Globus pallidus (tissue), 1 donor: ENCODE data around the gene UBE2R2.
"Not testable (repeated sequence)": the region's sequence is repeated elsewhere in the genome, so short reads cannot be mapped to it uniquely, and the experiment has no call there.

ENCODE experiments used
- DNase-seq: peaks from one replicate; pipeline ENCODE4 v3.0.0-alpha.2; 2015; ENCODE audit warnings: low spot score

Gene UBE2R2

GRCh38 chr9:33816327-33817252 is at the start of gene UBE2R2:
Gene UBE2R2, plus strand, starts transcription at chr9:33817160. Its CDS starts 598 bp downstream, at chr9:33817758.
- peak; percentile 94 for DNase-seq

- not testable (repeated sequence) for DNase-seq
These were observed 46.6 kb upstream of the UBE2R2 start for GRCh38 chr9:33770156-33770880.

- not testable (repeated sequence) for DNase-seq
These were observed 43.8 kb upstream of the UBE2R2 start for GRCh38 chr9:33773135-33773534.

- DNase-seq = not testable (repeated sequence)
These were observed 42.8 kb upstream of the UBE2R2 start for GRCh38 chr9:33774074-33774659.

GRCh38 chr9:33776578-33776977 is 40.4 kb upstream of the UBE2R2 start:
- DNase-seq = no peak

GRCh38 chr9:33778700-33779351 is 38.1 kb upstream of the UBE2R2 start:
- peak; percentile 33 for DNase-seq

GRCh38 chr9:33780276-33780675 is 36.7 kb upstream of the UBE2R2 start:
- no peak for DNase-seq

- DNase-seq = no peak
These were observed 35.2 kb upstream of the UBE2R2 start for GRCh38 chr9:33781736-33782135.

- DNase-seq = no peak
These were observed 34.4 kb upstream of the UBE2R2 start for GRCh38 chr9:33782395-33783152.

- DNase-seq = no peak
These were observed 31.0 kb upstream of the UBE2R2 start for GRCh38 chr9:33785914-33786313.

GRCh38 chr9:33786681-33787080 is 30.3 kb upstream of the UBE2R2 start:
- DNase-seq = no peak

GRCh38 chr9:33787839-33788238 is 29.1 kb upstream of the UBE2R2 start:
- no peak for DNase-seq

GRCh38 chr9:33789429-33789828 is 27.5 kb upstream of the UBE2R2 start:
- not testable (repeated sequence) for DNase-seq

GRCh38 chr9:33791117-33791516 is 25.8 kb upstream of the UBE2R2 start:
- no peak for DNase-seq

GRCh38 chr9:33793496-33793895 is 23.5 kb upstream of the UBE2R2 start:
- DNase-seq = not testable (repeated sequence)

- no peak for DNase-seq
These were observed 22.4 kb upstream of the UBE2R2 start for GRCh38 chr9:33794560-33794959.

- no peak for DNase-seq
These were observed 21.7 kb upstream of the UBE2R2 start, which contains the start of gene PRSS3 for GRCh38 chr9:33795281-33795680. Gene PRSS3, plus strand, starts transcription at chr9:33795561. Its CDS starts 13 bp downstream, at chr9:33795574.

- no peak for DNase-seq
These were observed 21.1 kb upstream of the UBE2R2 start for GRCh38 chr9:33795819-33796218.

- DNase-seq = not testable (repeated sequence)
These were observed 20.3 kb upstream of the UBE2R2 start for GRCh38 chr9:33796679-33797078.

- no peak for DNase-seq
These were observed 19.1 kb upstream of the UBE2R2 start for GRCh38 chr9:33797837-33798236.

- DNase-seq = no peak
These were observed 18.4 kb upstream of the UBE2R2 start for GRCh38 chr9:33798545-33798944.
